Stomach (tissue), 4 donors: ENCODE data around the gene SMOC2.
"Not testable (repeated sequence)": the region's sequence is repeated elsewhere in the genome, so short reads cannot be mapped to it uniquely, and the experiment has no call there.

Experiments used
- CTCF ChIP-seq, 7 experiments: fragments of 450-650 bp in 4 of 7; fragments of 200-600 bp in 3 of 7; sonication (generic) in 3 of 7; IDR thresholded peaks; one replicate each; pipeline ENCODE4 v1.5.1; 2016 to 2019; ENCODE audit warnings: antibody characterized with exemption in 7 of 7, control low read depth in 2 of 7, mild to moderate bottlenecking in 1 of 7
- EP300 ChIP-seq: sonication (generic); formaldehyde crosslinking; IDR thresholded peaks from one replicate; pipeline ENCODE4 v1.6.1; 2017; ENCODE audit warnings: antibody characterized with exemption
- POLR2A ChIP-seq, 4 donors: fragments of 450-650 bp; IDR thresholded peaks; one replicate each; pipeline ENCODE4 v1.6.1; 2016; ENCODE audit warnings: antibody characterized with exemption in 4 of 4, control low read depth in 2 of 4, mild to moderate bottlenecking in 1 of 4, moderate library complexity in 1 of 4
- POLR2AphosphoS5 ChIP-seq, 3 donors: sonication (generic); formaldehyde crosslinking; IDR thresholded peaks; one replicate each; pipeline ENCODE4 v1.6.1; 2016; ENCODE audit warnings: antibody characterized with exemption in 3 of 3

- not testable (repeated sequence) for TF ChIP-seq CTCF (IDR thresholded peaks at IDR 0.05); POLR2A (IDR thresholded peaks at IDR 0.05); POLR2AphosphoS5 (IDR thresholded peaks at IDR 0.05); EP300
Measured at GRCh38 chr6:168573276-168573835, 132.4 kb downstream of the SMOC2 start.
